ENCODE data around the gene PARD3. TPM values are rescaled to one million over a fixed set of nuclear protein-coding genes. Genes with fewer than 3 reads are reported as not detected.

Gene PARD3
- total RNA-seq, 3 donors from 2014 or later: 39.5 to 87.9 (median 47.0) TPM

GRCh38 chr10:34311679-34312078 is 503.4 kb downstream of the PARD3 start:
- no peaks in the 10 kb centered on the region for H3K36me3 ChIP-seq (ENCODE audit: low read depth)
- intact Hi-C loops (cut with DNase I, micrococcal nuclease): no loop called here
- H3K4me1 ChIP-seq (ENCODE audit: low read depth): no peaks in the 10 kb centered on the region
- no peak for DNase-seq
- no peaks in the 10 kb centered on the region for H3K9me3 ChIP-seq
- TF ChIP-seq CTCF (IDR thresholded peaks at IDR 0.05): no peak
- ATAC-seq: no peak
- H3K4me3 ChIP-seq: no peak overlapping the region

GRCh38 chr10:34310234-34310633 is 504.9 kb downstream of the PARD3 start:
- H3K4me1 ChIP-seq (ENCODE audit: low read depth): no peaks in the 10 kb centered on the region
- no peak for ATAC-seq
- intact Hi-C loops (cut with DNase I, micrococcal nuclease): no loop called here
- DNase-seq: no peak
- TF ChIP-seq CTCF (IDR thresholded peaks at IDR 0.05): no peak
- no peak overlapping the region for H3K4me3 ChIP-seq
- H3K9me3 ChIP-seq: no peaks in the 10 kb centered on the region
- no peaks in the 10 kb centered on the region for H3K36me3 ChIP-seq (ENCODE audit: low read depth)

GRCh38 chr10:34305189-34305588 is 509.9 kb downstream of the PARD3 start:
- Histone ChIP-seq H3K9me3 (no peaks in the 10 kb centered on the region), H3K4me3 (no peak overlapping the region), H3K4me1 (ENCODE audit: low read depth) (no peaks in the 10 kb centered on the region), H3K36me3 (ENCODE audit: low read depth) (no peaks in the 10 kb centered on the region)
- intact Hi-C loops (cut with DNase I, micrococcal nuclease): no loop called here
- DNase-seq (no peak), ATAC-seq (peak; percentile 65)
- no peak for TF ChIP-seq CTCF (IDR thresholded peaks at IDR 0.05)

GRCh38 chr10:34303022-34303421 is 512.1 kb downstream of the PARD3 start:
- Histone ChIP-seq H3K4me3 (no peak overlapping the region), H3K4me1 (ENCODE audit: low read depth) (no peaks in the 10 kb centered on the region), H3K36me3 (ENCODE audit: low read depth) (no peaks in the 10 kb centered on the region), H3K9me3 (no peaks in the 10 kb centered on the region)
- ATAC-seq (no peak), DNase-seq (no peak)
- intact Hi-C loops (cut with DNase I, micrococcal nuclease): no loop called here
- TF ChIP-seq CTCF (IDR thresholded peaks at IDR 0.05): no peak

GRCh38 chr10:34299105-34299611 is 515.9 kb downstream of the PARD3 start:
- H3K36me3 ChIP-seq (ENCODE audit: low read depth): no peaks in the 10 kb centered on the region
- no peaks in the 10 kb centered on the region for H3K4me1 ChIP-seq (ENCODE audit: low read depth)
- no peak for TF ChIP-seq CTCF (IDR thresholded peaks at IDR 0.05)
- H3K9me3 ChIP-seq: no peaks in the 10 kb centered on the region
- DNase-seq (no peak), ATAC-seq (no peak)
- intact Hi-C loops (cut with DNase I, micrococcal nuclease): no loop called here
- no peak overlapping the region for H3K4me3 ChIP-seq

- intact Hi-C loops (cut with DNase I, micrococcal nuclease): no loop called here
- no peaks in the 10 kb centered on the region for H3K36me3 ChIP-seq (ENCODE audit: low read depth)
- no peaks in the 10 kb centered on the region for H3K4me1 ChIP-seq (ENCODE audit: low read depth)
- TF ChIP-seq CTCF (IDR thresholded peaks at IDR 0.05): no peak
- no peak for DNase-seq
- H3K9me3 ChIP-seq: no peaks in the 10 kb centered on the region
- ATAC-seq: no peak
- no peak overlapping the region for H3K4me3 ChIP-seq
Observed at GRCh38 chr10:34298346-34298818, 516.7 kb downstream of the PARD3 start.
